PC-9 (cell line): ENCODE results near the gene CD22. TPM values are rescaled to one million over a fixed set of nuclear protein-coding genes. Genes with fewer than 3 reads are reported as not detected.

Experiments used
- Bru-seq: library from RNA; stranded (reverse); fragments of 400-500 nt; gene quantifications from one replicate; lab custom pipeline; 2021; lab: Mats Ljungman, UMichigan
- BruChase-seq, 2 experiments: library from RNA; stranded (reverse); fragments of 400-500 nt; gene quantifications; one replicate each; lab custom pipeline; 2021; lab: Mats Ljungman, UMichigan
- BruUV-seq: library from RNA; stranded (reverse); fragments of 400-500 nt; replicated peaks from 2 replicates; lab custom pipeline; 2021; lab: Mats Ljungman, UMichigan
- CTCF ChIA-PET: fragments of 300-600 bp; sonication (Branson Sonifier 250); formaldehyde crosslinking; loops from one replicate; lab custom pipeline; 2022; ENCODE audit warnings: antibody characterized with exemption; lab: Charles Lee
- POLR2A ChIA-PET: fragments of 300-600 bp; sonication (Branson Sonifier 250); formaldehyde crosslinking; loops from one replicate; lab custom pipeline; 2022; ENCODE audit warnings: antibody characterized with exemption; ENCODE audit not compliant: unreplicated experiment; lab: Charles Lee
- DNase-seq, 2 experiments: peaks; one replicate each; pipeline versions ENCODE4 v3.0.0 to v3.0.0-alpha.2; 2015 to 2022; ENCODE audit warnings: mixed read lengths in 1 of 2
- H2AFZ ChIP-seq: fragments of 200-600 bp; sonication (generic); 2 replicates; pipeline ENCODE4 v1.8.1; 2017; ENCODE audit warnings: antibody characterized with exemption
- H3F3A ChIP-seq: fragments of 200-600 bp; sonication (generic); 2 replicates; pipeline ENCODE4 v1.8.1; 2017; ENCODE audit warnings: antibody characterized with exemption, mild to moderate bottlenecking, low read depth; ENCODE audit not compliant: insufficient read depth
- H3K27ac ChIP-seq: fragments of 200-600 bp; sonication (generic); 2 replicates; pipeline ENCODE4 v1.6.1; 2016; ENCODE audit warnings: mixed run types
- H3K27me3 ChIP-seq: fragments of 200-600 bp; sonication (generic); 2 replicates; pipeline ENCODE4 v1.6.1; 2016; ENCODE audit warnings: low read depth, mixed run types; ENCODE audit not compliant: insufficient read depth
- H3K36me3 ChIP-seq: fragments of 200-600 bp; sonication (generic); 2 replicates; pipeline ENCODE4 v1.6.1; 2016; ENCODE audit warnings: low read depth, mixed run types
- H3K4me1 ChIP-seq: fragments of 200-600 bp; sonication (generic); replicated peaks from 2 replicates; pipeline ENCODE4 v1.6.1; 2016; ENCODE audit warnings: mixed run types; ENCODE audit not compliant: insufficient read depth
- H3K4me2 ChIP-seq: fragments of 200-600 bp; sonication (generic); 2 replicates; pipeline ENCODE4 v1.6.1; 2017; ENCODE audit warnings: mixed run types
- H3K4me3 ChIP-seq: fragments of 200-600 bp; sonication (generic); 2 replicates; pipeline ENCODE4 v1.6.1; 2016; ENCODE audit warnings: mixed run types
- H3K79me2 ChIP-seq: fragments of 200-600 bp; sonication (generic); 2 replicates; pipeline ENCODE4 v1.6.1; 2017; ENCODE audit warnings: low read depth, mixed run types
- H3K9me2 ChIP-seq: fragments of 200-600 bp; sonication (generic); 2 replicates; pipeline ENCODE4 v1.8.1; 2017; ENCODE audit warnings: mild to moderate bottlenecking; ENCODE audit not compliant: insufficient read depth
- H3K9me3 ChIP-seq: fragments of 200-600 bp; sonication (generic); 2 replicates; pipeline ENCODE4 v1.8.1; 2016; ENCODE audit warnings: low read depth; ENCODE audit not compliant: insufficient read depth
- H4K20me1 ChIP-seq: fragments of 200-600 bp; sonication (generic); 2 replicates; pipeline ENCODE4 v1.8.1; 2017; ENCODE audit not compliant: insufficient read depth
- EZH2 ChIP-seq: fragments of 200-600 bp; sonication (generic); IDR thresholded peaks from 2 replicates; pipeline ENCODE4 v1.8.0; 2017; ENCODE audit warnings: antibody characterized with exemption, low read depth
- intact Hi-C: fragments of 100-400 bp; cut with micrococcal nuclease; formaldehyde crosslinking; loops from one replicate; pipeline ENCODE4 v1.10.0; 2022; ENCODE audit not compliant: unreplicated experiment
- long read RNA-seq: library from polyadenylated mRNA; stranded (forward); transcript quantifications from one replicate; pipeline ENCODE4 v2.0.0, GENCODE V29; 2022
- total RNA-seq: library from RNA; stranded (reverse); gene quantifications from 2 replicates; pipeline ENCODE4 v1.2.3, GENCODE V29; 2021
- TF ChIP-seq, protein P1 (sequence below): fragments of 200-600 bp; sonication (generic); conservative IDR thresholded peaks from 2 replicates; pipeline ENCODE4 v1.6.1; 2017; ENCODE audit warnings: mixed run types, antibody characterized with exemption, mild to moderate bottlenecking, moderate library complexity

Gene CD22
- 28.1 and 29.8 TPM in 2 replicates for total RNA-seq
- percentile 48 among the genes with signal in this experiment for Bru-seq, nascent RNA
- percentile 54 among the genes with signal in this experiment for BruChase-seq, experiment 1, labeled RNA remaining after a 2-hour chase
- percentile 65 among the genes with signal in this experiment for BruChase-seq, experiment 2, labeled RNA remaining after a 6-hour chase
- long read RNA-seq, partial matches to known transcripts = 2 of 13 reads
- long read RNA-seq, other reads (novel, unspliced or antisense) = 11 of 13 reads

GRCh38 chr19:35328851-35329285 is at the start of gene CD22:
CD22 (plus strand) TSS chr19:35329187; CDS start chr19:35332041, 2,854 bp downstream.
- DNase-seq = no peak
- Histone ChIP-seq H2AFZ (no peak within 1 kb of the TSS), H3F3A (0 out of 2 replicates have a peak, but pooled peaks cover 3% of the 10 kb centered on the region), H3K4me3 (no peak within 1 kb of the TSS), H3K4me1 (peaks cover 7% of the 10 kb centered on the region; the same call in 1 of the 2 replicates), H3K36me3 (peaks cover 40% of the 10 kb centered on the region), H3K27ac (no peak within 1 kb of the TSS), H4K20me1 (peaks cover 6% of the 10 kb centered on the region; the same call in 1 of the 2 replicates), H3K9me3 (no peaks in the 10 kb centered on the region), H3K9me2 (no peaks in the 10 kb centered on the region), H3K79me2 (0 out of 2 replicates have a peak, but pooled peaks cover 10% of the 10 kb centered on the region), H3K4me2 (no peak within 1 kb of the TSS), H3K27me3 (no peaks in the 10 kb centered on the region)
- CTCF ChIA-PET = no interaction called here
- no TSS peak for BruUV-seq
- intact Hi-C loops = no loop called here
- POLR2A ChIA-PET = no interaction called here
- TF ChIP-seq EZH2 = no peak
- TF ChIP-seq, protein P1, sequence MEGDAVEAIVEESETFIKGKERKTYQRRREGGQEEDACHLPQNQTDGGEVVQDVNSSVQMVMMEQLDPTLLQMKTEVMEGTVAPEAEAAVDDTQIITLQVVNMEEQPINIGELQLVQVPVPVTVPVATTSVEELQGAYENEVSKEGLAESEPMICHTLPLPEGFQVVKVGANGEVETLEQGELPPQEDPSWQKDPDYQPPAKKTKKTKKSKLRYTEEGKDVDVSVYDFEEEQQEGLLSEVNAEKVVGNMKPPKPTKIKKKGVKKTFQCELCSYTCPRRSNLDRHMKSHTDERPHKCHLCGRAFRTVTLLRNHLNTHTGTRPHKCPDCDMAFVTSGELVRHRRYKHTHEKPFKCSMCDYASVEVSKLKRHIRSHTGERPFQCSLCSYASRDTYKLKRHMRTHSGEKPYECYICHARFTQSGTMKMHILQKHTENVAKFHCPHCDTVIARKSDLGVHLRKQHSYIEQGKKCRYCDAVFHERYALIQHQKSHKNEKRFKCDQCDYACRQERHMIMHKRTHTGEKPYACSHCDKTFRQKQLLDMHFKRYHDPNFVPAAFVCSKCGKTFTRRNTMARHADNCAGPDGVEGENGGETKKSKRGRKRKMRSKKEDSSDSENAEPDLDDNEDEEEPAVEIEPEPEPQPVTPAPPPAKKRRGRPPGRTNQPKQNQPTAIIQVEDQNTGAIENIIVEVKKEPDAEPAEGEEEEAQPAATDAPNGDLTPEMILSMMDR = no peak

GRCh38 chr19:35279374-35279773 is 49.6 kb upstream of the CD22 start:
- H3K36me3 ChIP-seq = peaks cover 4% of the 10 kb centered on the region; the same call in 1 of the 2 replicates
- H3K27me3 ChIP-seq = no peaks in the 10 kb centered on the region
- no peak overlapping the region for H3K4me3 ChIP-seq
- ChIA-PET CTCF (no interaction called here), POLR2A (no interaction called here)
- no peak overlapping the region for H2AFZ ChIP-seq
- peaks cover 7% of the 10 kb centered on the region; the same call in 1 of the 2 replicates for H3F3A ChIP-seq
- H3K79me2 ChIP-seq = no peaks in the 10 kb centered on the region
- no peak overlapping the region for H3K27ac ChIP-seq
- intact Hi-C loops = no loop called here
- no peaks in the 10 kb centered on the region for H3K9me2 ChIP-seq
- H3K4me1 ChIP-seq = no peaks in the 10 kb centered on the region
- no peaks in the 10 kb centered on the region; the same call in 1 of the 2 replicates for H4K20me1 ChIP-seq
- TF ChIP-seq, protein P1 = no peak
- TF ChIP-seq EZH2 = no peak
- H3K4me2 ChIP-seq = no peak overlapping the region
- BruUV-seq = no TSS peak
- H3K9me3 ChIP-seq = no peaks in the 10 kb centered on the region
- no peak for DNase-seq

DNA sequence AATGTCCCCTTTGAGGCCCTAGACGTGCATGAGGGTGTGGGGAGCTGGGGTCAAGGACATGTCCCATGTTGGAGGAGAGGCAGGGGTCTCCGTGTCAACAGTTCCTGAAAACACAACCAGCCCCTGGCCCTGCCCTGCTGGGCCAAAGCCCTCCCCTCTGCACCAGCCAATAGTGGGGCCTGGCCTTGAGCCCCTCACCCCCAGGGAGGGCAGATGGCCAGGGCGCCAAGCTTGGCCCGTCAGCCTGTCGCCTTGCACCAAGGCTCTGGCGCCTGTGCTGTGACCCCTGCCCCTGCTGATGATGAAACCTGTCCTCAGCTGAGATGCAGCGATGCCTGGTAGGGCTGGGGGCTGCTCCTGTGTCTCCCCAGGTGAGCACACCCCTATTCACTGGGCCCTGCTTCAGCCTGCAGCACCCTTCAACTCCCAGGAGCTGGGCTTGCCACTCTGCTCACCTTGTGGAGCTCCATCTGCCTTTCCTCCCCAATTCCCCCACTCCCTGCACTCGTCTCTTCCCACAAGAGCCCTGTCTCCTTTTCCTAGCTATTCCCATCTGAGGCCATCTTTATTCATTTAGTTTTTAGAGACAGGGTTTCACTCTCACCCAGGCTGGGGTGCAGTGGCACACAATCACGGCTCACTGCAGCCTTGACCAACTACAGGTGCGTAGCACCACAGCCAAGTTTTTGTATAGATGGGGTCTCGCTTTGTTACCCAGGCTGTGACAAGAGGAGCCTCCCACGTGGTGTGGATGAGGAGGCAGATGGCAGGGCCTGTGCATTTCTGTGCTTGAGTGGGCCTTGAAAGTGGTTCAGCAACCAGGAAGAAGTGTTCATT is 48.8 kb upstream of the CD22 start:
- no peak overlapping the region for H2AFZ ChIP-seq
- no peak overlapping the region for H3K27ac ChIP-seq
- H3K9me3 ChIP-seq = no peaks in the 10 kb centered on the region
- H3K4me2 ChIP-seq = no peak overlapping the region
- TF ChIP-seq, protein P1 = no peak
- no peak for TF ChIP-seq EZH2
- H3K79me2 ChIP-seq = no peaks in the 10 kb centered on the region
- H3K27me3 ChIP-seq = no peaks in the 10 kb centered on the region
- POLR2A ChIA-PET = no interaction called here
- H3K4me1 ChIP-seq = no peaks in the 10 kb centered on the region
- H3K9me2 ChIP-seq = no peaks in the 10 kb centered on the region
- peaks cover 4% of the 10 kb centered on the region; the same call in 1 of the 2 replicates for H3K36me3 ChIP-seq
- CTCF ChIA-PET = no interaction called here
- DNase-seq = no peak
- no peaks in the 10 kb centered on the region; the same call in 1 of the 2 replicates for H4K20me1 ChIP-seq
- H3F3A ChIP-seq = peaks cover 10% of the 10 kb centered on the region; the same call in 1 of the 2 replicates
- intact Hi-C loops = no loop called here
- no TSS peak for BruUV-seq
- no peak overlapping the region for H3K4me3 ChIP-seq
